Endodermal cell (in vitro differentiated cells): Measurements from ENCODE around the gene XXYLT1. TPM values are rescaled to one million over a fixed set of nuclear protein-coding genes. Genes with fewer than 3 reads are reported as not detected.

Experiments used
- DNase-seq: peaks from one replicate; pipeline ENCODE4 v3.0.0-alpha.2; 2017
- H3K27ac ChIP-seq: 2 replicates; pipeline ENCODE4 v1.5.1; 2013; ENCODE audit warnings: mild to moderate bottlenecking, low read depth, low read length, moderate library complexity
- H3K27me3 ChIP-seq: 2 replicates; pipeline ENCODE4 v1.6.1; 2013; ENCODE audit warnings: mild to moderate bottlenecking, low read length, moderate library complexity; ENCODE audit not compliant: insufficient read depth, control insufficient read depth, poor library complexity, severe bottlenecking
- H3K36me3 ChIP-seq: 2 replicates; pipeline ENCODE4 v1.7.0; 2013; ENCODE audit warnings: mild to moderate bottlenecking, low read length, moderate library complexity; ENCODE audit not compliant: control insufficient read depth, insufficient read depth
- H3K4me1 ChIP-seq: one replicate; pipeline ENCODE4 v1.7.0; 2013; ENCODE audit warnings: low read length; ENCODE audit not compliant: control insufficient read depth, insufficient read depth
- H3K4me3 ChIP-seq: 2 replicates; pipeline ENCODE4 v1.5.1; 2013; ENCODE audit warnings: mild to moderate bottlenecking, low read length, moderate library complexity
- H3K9ac ChIP-seq: 2 replicates; pipeline ENCODE4 v1.6.1; 2013; ENCODE audit warnings: mild to moderate bottlenecking, low read length, moderate library complexity; ENCODE audit not compliant: poor library complexity, severe bottlenecking; ENCODE audit errors: extremely low read depth
- H3K9me3 ChIP-seq: 2 replicates; pipeline ENCODE4 v1.6.1; 2013; ENCODE audit warnings: mild to moderate bottlenecking, low read length, moderate library complexity; ENCODE audit not compliant: control insufficient read depth
- H3K27ac Mint-ChIP-seq: 2 replicates; pipeline ENCODE4 v1.8.0; 2020; ENCODE audit warnings: mixed read lengths
- H3K27me3 Mint-ChIP-seq: 2 replicates; pipeline ENCODE4 v1.8.0; 2021; ENCODE audit warnings: mild to moderate bottlenecking, mixed read lengths; ENCODE audit not compliant: insufficient read depth
- H3K36me3 Mint-ChIP-seq: 2 replicates; pipeline ENCODE4 v1.8.0; 2020; ENCODE audit warnings: low read depth, mixed read lengths
- H3K4me1 Mint-ChIP-seq: 2 replicates; pipeline ENCODE4 v1.8.0; 2020; ENCODE audit warnings: mixed read lengths
- H3K4me3 Mint-ChIP-seq: 2 replicates; pipeline ENCODE4 v1.8.0; 2020; ENCODE audit warnings: mild to moderate bottlenecking, moderate library complexity, mixed read lengths
- H3K9me3 Mint-ChIP-seq: 2 replicates; pipeline ENCODE4 v1.8.0; 2020; ENCODE audit warnings: mild to moderate bottlenecking, mixed read lengths
- WGBS, 2 experiments: methylation state at CpG; one replicate each; pipeline versions ENCODE4 v1.1.5 to v1.1.7; 2013; ENCODE audit warnings: missing lambda C conversion rate in 2 of 2, mixed read lengths in 1 of 2; ENCODE audit not compliant: insufficient coverage in 1 of 2, insufficient read length in 1 of 2; 5-methylcytosine and 5-hydroxymethylcytosine counted together
- total RNA-seq, 2 donors: library from RNA; stranded (reverse); fragmentation: NEBNext Ultra II Directional in 1 of 2; extraction: Animal tissue kit (Norgen Biotek cat#: 25700) in 1 of 2; gene quantifications; 2 replicates in 1 of 2; 3 replicates in 1 of 2; pipeline ENCODE4 v1.2.1, GENCODE V29; 2021
- TF ChIP-seq, protein P1 (sequence below): fragments of 200-600 bp; sonication (generic); conservative IDR thresholded peaks from 2 replicates; pipeline ENCODE4 v1.5.0; 2021; ENCODE audit warnings: antibody characterized with exemption, mild to moderate bottlenecking

The XXYLT1 gene
- total RNA-seq, 2 donors from 2014 or later = 35.5 to 38.3 TPM

GRCh38 chr3:195033531-195034091 is 237.3 kb downstream of the XXYLT1 start:
- H3K36me3 Mint-ChIP-seq = no peaks in the 10 kb centered on the region
- peaks cover 40% of the 10 kb centered on the region for H3K4me1 Mint-ChIP-seq
- H3K4me3 Mint-ChIP-seq = no peak overlapping the region
- TF ChIP-seq, protein P1, sequence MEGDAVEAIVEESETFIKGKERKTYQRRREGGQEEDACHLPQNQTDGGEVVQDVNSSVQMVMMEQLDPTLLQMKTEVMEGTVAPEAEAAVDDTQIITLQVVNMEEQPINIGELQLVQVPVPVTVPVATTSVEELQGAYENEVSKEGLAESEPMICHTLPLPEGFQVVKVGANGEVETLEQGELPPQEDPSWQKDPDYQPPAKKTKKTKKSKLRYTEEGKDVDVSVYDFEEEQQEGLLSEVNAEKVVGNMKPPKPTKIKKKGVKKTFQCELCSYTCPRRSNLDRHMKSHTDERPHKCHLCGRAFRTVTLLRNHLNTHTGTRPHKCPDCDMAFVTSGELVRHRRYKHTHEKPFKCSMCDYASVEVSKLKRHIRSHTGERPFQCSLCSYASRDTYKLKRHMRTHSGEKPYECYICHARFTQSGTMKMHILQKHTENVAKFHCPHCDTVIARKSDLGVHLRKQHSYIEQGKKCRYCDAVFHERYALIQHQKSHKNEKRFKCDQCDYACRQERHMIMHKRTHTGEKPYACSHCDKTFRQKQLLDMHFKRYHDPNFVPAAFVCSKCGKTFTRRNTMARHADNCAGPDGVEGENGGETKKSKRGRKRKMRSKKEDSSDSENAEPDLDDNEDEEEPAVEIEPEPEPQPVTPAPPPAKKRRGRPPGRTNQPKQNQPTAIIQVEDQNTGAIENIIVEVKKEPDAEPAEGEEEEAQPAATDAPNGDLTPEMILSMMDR = no peak
- no peaks in the 10 kb centered on the region for H3K27me3 ChIP-seq
- no peaks in the 10 kb centered on the region for H3K9me3 ChIP-seq
- no peak overlapping the region for H3K9ac ChIP-seq
- 53 to 67% methylated on average over 12 of the region's 12 CpGs for WGBS, 2 experiments
- no peak overlapping the region for H3K27ac Mint-ChIP-seq
- H3K36me3 ChIP-seq = no peaks in the 10 kb centered on the region
- H3K9me3 Mint-ChIP-seq = peaks cover 7% of the 10 kb centered on the region
- no peak overlapping the region for H3K27ac ChIP-seq
- peaks cover 12% of the 10 kb centered on the region for H3K27me3 Mint-ChIP-seq
- H3K4me3 ChIP-seq = no peak overlapping the region
- peak; percentile 67 for DNase-seq
- peaks cover 13% of the 10 kb centered on the region for H3K4me1 ChIP-seq

DNA sequence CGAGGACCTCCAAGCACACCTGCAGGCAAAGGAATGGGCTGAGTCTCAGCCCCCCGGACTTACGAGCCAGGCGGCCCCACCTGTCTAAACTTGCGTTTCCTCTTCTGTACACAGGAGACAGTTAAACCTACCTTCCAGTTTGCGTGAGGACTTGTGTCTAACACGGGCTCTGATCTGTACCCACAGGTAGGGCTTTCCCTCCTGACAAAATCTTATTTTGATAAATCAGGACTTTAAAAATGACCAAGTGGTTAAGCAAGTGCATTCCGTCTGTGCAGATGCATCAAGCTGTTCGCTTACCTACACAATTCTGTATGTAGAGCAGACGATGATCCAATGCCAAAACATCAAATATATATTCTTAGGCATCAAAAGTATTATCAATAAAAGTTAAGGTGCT is 238.0 kb downstream of the XXYLT1 start:
- Mint-ChIP-seq H3K27ac (no peak overlapping the region), H3K4me3 (no peak overlapping the region), H3K27me3 (peaks cover 12% of the 10 kb centered on the region), H3K4me1 (peaks cover 38% of the 10 kb centered on the region), H3K9me3 (peaks cover 6% of the 10 kb centered on the region), H3K36me3 (no peaks in the 10 kb centered on the region)
- H3K4me1 ChIP-seq = peaks cover 13% of the 10 kb centered on the region
- no peaks in the 10 kb centered on the region for H3K27me3 ChIP-seq
- H3K9me3 ChIP-seq = no peaks in the 10 kb centered on the region
- no peak overlapping the region for H3K4me3 ChIP-seq
- H3K36me3 ChIP-seq = no peaks in the 10 kb centered on the region
- WGBS, 2 experiments = 89 to 100% methylated on average over 3 to 10 of the region's 10 CpGs
- no peak overlapping the region for H3K9ac ChIP-seq
- no peak overlapping the region for H3K27ac ChIP-seq
- peak; percentile 40 for DNase-seq
- TF ChIP-seq, protein P1 = no peak

DNA sequence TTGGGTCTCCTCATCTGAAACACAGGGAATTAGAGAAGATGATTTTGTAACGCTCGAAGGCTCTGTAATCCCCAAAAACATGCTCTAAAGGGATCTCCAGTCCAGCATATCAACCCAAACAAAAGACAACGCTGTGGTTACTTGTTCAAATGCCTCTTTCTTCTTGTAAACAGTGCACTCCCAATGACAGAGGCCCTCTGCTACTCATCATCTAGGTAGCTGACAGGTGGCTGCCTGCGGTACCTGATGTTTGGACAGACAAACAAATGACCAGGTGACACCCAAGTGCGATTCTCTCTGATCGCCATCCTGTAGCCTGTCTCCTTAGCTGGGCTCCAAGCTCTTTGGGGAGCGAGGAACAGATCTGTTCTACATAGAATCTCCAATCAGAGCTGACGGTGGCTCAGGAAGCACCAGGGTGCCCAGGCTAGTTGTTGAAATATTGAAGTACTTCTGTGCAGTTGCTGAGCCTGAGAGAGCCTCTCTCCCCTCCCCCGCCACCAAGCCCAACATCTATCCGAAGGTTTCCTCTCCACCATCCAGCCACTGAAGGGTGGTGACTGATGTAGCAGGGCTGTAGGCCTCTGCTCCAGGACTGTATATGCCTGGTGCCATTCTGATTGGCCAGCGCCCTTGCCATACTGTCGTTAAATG is 238.7 kb downstream of the XXYLT1 start:
- H3K4me3 ChIP-seq = no peak overlapping the region
- Mint-ChIP-seq H3K36me3 (no peaks in the 10 kb centered on the region), H3K4me1 (peaks cover 37% of the 10 kb centered on the region), H3K9me3 (no peaks in the 10 kb centered on the region), H3K27me3 (peaks cover 12% of the 10 kb centered on the region), H3K27ac (no peak overlapping the region), H3K4me3 (no peak overlapping the region)
- TF ChIP-seq, protein P1 = no peak
- H3K9me3 ChIP-seq = no peaks in the 10 kb centered on the region
- WGBS, 2 experiments = 82 to 85% methylated on average over 7 to 12 of the region's 12 CpGs
- H3K27ac ChIP-seq = no peak overlapping the region
- no peaks in the 10 kb centered on the region for H3K36me3 ChIP-seq
- H3K9ac ChIP-seq = no peak overlapping the region
- DNase-seq = peak; percentile 46
- H3K27me3 ChIP-seq = no peaks in the 10 kb centered on the region
- H3K4me1 ChIP-seq = peaks cover 13% of the 10 kb centered on the region
